HG03025 (cell line): ENCODE data around the gene PTPRG.
"Not testable (repeated sequence)": the region's sequence is repeated elsewhere in the genome, so short reads cannot be mapped to it uniquely, and the experiment has no call there.

Source experiments
- ATAC-seq: cut with Tn5 transposase; IDR thresholded peaks from one replicate; pipeline ENCODE4 v1.9.1; 2021; ENCODE audit warnings: mild to moderate bottlenecking, moderate library complexity; ENCODE audit not compliant: unreplicated experiment, low FRiP score

The PTPRG gene

DNA sequence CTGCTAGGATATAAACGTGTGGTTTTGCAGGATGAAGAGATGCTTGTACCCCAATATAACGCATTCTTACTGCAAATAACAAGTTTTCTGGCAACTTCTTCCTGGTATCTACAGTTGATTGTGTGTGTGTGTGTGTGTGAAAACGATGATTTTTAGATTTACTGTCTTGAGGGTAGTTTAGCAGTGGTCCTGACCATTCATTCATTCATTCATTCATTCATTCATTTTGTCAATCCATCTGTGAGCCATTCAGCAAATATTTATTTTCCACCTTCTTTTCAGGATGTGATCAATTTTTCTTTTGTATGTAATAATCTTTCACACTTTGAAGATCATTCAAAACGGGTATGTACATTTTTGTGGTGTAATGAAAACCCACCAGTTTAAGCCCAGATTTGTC lies 250.7 kb downstream of the PTPRG start:
- ATAC-seq = no peak

DNA sequence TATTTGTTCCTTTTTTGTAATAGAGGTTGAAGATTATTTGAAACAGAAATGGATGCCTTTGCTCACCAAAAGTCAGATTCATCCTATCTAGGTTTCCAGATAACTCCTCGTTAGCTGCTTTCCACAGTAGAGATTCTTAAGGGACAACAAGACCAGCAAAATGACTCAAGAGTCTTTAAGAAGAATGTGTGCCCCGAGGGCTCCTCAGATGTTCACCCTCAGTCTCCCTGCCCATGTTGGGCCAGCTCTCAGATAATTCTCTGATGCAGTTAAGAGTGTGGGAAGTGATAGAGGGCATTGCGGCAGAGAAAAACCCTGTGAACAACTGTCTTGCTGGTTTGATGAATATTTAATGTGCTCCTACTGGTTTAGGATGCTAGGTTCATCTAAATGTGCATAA lies 251.1 kb downstream of the PTPRG start:
- ATAC-seq = no peak

DNA sequence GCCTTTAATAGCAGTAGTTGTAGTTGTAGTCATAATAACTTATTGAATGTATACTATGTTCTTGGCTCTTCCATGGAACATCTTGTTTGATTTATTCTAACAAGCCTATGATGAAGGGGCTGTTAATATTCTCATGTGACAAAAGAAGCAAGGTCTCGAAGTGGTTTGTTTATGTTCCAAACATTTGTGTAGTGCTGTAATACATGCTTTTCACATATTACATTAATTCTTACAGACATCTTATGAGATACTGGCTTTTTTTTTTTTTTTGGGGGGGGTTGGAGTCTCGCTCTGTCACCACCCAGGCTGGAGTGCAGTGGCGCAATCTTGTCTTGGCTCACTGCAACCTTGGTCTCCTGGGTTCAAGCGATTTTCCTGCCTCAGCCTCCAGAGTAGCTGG lies 252.3 kb downstream of the PTPRG start:
- ATAC-seq = no peak

DNA sequence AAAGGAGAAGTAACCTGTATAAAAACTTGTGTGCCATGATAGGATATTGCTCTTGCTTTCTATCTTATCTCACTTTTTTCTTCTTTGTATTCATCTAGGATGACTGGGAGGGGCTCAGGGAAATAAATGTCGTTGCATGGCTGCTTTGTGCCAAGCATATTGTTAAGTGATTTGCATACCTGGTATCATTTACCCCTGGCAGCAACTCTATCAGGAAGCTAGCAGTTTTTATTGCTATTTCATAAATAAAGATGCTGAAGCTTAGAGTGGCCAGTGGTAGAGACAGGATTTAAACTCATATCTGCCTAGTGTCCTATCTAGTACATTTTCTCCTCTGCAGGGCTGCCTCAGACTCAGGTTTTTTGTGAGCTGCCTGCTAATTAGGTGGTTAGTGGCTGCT lies 253.3 kb downstream of the PTPRG start:
- no peak for ATAC-seq

DNA sequence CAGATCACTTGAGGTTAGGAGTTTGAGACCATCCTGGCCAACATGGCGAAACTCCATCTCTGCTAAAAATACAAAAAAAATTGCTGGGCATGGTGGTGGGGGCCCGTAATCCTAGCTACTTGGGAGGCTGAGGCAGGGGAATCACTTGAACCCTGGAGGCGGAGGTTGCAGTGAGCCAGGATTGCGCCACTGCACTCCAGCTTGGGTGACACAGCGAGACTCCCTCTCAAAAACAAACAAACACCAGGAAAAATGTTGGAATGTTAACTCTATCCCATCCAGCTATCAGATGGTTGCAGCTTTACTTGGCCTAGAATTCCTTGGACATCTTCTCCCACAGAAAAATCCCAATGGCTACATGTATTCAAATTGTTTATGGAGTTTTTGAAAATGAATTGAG lies 254.9 kb downstream of the PTPRG start:
- not testable (repeated sequence) for ATAC-seq

DNA sequence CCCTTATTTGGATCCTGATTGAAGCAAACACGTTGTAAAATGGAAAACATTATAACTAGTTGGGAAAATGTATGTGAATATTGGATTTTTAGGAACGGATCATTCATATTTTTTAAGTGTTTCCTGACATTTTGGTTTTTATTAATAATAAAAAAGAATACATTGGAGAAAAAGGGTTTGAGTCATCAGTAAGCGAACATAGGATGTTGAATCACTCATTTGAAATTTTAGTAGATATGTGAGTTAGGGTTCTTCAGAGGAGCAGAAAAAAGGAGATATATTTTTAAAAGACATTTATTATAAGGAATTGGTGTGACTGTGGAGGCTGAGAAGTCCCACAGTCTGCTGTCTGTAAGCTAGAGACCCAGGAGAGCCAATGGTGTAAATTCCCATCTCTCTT lies 258.5 kb downstream of the PTPRG start:
- no peak for ATAC-seq

DNA sequence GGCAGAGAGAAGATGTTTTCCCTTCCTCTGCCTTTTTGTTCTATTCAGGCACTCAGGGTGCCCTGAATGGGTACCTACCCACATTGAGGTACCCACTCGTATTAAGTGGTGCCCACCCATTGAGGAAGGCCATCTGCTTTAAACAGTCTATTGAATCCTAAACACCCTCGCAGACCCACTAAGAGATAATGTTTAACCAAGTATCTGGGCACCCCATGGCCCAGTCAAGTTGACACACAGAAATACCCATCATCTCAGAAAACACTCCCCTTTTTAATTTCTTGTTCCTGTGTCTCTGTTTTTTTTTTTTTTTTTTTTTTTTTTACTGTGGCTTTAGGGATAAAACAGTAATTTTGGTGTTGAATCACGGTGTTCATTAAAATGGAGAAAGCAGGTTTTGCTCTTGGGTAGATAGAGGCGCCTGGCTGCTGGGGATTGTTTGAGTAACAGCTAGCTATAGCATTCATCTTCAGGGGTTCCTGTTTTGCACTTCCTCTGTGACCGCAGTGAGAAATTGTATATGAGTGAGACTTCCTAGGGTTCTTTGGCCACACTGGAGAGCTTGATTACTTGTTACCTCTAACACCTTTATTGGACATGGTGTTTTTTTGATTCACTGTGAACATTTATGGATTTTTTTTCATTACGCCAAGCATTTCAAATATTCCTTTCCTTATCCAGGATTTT lies 259.1 kb downstream of the PTPRG start:
- no peak for ATAC-seq

DNA sequence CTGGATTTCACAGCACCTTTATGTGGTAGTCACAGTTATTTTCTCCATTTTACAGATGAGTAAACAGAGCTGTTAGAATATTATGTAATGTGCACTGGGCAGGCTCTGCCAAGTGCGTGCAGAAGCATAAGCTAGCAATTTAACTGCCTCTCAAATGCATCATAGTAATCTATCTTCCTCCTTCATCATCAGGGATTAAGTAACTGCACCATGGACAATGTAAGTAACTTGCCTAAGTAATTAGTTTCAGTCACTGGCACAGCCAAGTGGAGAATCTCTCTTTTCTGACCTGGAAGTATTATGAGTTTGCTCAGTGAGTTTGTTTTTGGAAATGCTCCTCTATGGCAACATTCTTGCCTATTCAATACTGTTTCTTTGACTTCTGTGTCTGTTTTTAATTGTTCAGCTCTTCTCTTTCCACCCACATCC lies 260.5 kb downstream of the PTPRG start:
- ATAC-seq = no peak

DNA sequence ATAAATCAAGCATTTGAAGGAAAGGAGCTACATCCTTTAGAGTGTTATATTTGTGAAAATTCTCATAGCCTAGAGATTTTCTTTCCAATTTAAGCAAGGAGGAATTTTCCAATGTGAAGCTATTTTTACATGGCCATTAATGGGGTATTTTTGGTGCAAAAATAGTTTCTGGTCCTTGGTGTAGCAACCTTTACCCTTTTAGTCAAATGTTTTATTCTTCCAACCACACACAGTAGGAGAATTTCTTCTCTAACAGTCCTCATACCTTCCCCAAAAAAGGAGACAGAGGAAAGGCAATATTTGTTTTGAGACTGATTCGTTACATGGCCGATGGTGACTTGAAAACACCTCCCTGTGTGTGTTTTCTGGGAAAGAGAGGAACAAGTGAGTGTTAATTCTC lies 261.2 kb downstream of the PTPRG start:
- ATAC-seq = no peak

DNA sequence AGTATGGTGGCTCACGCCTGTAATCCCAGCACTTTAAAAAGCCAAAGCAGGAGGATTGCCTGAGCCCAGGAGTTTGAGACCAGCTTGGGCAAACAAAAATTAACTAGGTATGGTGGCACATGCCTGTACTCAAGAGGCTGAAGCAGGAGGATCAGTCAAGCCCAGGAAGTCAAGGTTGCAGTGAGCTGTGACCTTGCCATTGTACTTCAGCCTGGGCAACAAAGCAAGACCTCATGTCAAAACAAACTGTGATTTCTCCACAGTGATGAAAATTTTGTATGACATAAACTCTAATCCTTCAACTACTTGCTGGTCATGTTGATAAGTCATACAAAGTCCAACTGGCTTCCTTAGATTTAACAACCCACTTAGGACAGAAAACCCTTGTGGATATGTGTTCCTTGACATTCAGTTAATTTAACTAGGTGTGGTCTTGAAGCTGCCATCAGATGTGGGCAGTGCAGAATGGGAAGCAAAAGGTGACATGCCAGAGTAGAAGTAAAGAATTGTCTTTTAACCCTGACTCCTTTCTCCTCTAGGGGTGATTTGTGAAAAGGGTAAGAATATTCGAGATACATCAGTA lies 263.3 kb downstream of the PTPRG start:
- ATAC-seq = no peak

DNA sequence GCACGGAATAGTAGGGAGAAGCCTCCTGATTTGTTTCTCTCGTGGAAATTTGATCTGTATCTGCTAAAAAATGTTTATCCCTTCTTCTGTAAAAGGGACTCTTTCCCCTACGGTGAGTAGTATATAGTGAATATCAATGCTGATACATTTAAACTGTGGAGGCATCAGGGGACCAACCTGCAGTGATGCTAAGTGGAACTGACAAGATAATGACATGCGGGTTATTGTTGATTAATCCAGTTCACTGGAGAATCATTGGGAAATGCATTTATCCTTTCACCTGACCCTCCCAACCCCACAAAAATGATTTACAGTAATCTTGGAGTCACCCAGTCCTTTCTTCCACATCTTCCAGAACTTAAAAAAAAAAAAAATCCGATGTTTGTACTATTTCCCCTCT lies 264.8 kb downstream of the PTPRG start:
- ATAC-seq = no peak

DNA sequence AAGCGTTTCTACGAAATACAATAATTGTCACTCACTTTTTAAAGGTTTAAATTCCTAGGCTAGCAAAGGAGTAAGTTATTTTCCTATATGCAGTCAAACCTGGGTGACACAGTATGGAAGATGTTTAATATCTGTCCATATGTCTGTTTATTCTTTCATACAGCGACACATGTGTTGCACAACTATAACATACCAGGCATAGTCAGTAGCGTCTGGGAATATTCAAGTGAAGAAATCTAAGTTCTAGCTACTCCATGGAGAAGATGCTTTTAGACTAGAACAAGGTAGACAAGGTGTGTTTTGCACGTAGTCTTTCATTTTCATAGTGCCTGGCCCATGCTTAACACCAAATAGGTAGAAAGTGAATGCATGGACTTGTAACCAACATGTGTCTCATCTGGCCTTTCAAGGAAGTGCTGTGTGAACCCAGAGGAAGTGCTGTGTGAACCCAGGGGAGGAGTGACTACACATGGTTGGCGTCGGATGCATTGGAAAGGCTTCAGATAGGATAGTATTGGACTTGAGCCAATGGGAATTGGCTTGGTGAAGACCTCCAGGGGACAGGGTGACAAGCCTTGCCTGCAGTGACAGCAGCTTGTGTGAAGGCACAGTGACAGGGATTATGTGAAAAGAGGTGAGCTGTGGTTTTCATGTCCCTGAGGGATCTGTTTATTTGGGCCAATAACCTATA lies 267.0 kb downstream of the PTPRG start:
- no peak for ATAC-seq

DNA sequence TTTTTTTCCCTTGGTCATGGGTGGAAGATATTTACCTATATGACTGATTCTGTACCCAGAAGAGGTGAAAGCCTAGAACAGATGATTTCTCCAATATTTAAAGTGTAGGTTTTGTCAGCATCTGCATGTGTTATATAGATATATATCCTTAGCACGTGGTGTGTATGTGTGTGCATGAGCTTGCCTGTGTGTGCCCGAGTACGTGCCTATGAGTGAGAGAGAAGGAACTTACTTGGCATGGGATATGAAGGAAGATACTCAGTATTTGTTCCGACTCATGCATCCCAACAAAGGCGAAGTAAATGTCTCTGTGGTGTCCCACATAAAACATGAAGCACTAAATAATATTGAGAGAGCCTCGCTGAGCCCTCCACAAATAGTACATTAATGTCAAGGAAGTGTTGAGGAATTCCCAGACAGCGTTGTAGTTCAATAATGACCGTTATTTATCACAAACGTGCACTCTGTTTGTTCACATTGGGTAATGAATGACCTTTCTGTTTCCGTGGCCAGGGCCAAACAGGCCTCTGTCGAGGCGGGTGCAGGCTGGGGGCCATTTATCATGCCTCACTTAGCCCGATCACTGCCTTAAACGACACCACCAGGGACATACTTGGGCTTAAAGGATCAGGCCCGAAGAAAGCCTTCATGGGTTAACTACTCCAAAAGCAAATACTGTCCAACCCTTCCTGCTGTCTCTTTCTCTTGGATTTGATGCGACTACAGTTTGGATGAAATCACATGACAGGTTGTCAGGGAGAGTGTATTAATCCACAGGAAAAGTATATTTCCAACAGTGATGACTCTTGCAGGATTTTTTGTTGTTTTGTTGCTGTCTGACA lies 267.7 kb downstream of the PTPRG start:
- no peak for ATAC-seq

DNA sequence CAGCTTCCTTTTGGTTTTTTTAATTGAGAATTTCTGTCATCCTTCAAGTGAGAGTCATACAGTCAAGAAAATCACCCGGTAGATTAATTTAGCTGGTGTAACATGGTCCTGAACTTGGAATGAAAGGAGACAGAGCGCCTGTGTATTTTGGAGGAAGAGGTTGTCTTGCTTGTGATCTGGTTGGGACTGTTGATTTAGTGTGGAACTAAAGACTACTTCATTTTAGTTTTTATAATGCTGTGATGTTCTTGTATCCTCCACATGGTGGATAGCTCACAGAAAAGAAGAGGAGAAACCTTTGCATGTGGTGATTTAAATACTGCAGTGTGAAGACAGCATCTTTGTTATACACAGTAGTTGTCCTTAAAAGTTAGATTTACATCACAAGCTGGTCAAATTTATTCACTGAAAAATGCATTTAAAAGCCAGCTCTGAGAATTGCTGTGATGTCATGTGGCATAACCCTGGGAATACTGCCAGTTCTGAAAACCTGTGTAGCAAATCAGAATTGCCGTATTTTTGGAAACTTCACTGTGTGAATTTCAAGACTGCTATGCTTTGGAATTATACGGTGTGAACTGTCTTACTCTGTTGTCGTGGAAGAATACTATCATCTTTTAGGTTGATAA lies 268.5 kb downstream of the PTPRG start:
- no peak for ATAC-seq

DNA sequence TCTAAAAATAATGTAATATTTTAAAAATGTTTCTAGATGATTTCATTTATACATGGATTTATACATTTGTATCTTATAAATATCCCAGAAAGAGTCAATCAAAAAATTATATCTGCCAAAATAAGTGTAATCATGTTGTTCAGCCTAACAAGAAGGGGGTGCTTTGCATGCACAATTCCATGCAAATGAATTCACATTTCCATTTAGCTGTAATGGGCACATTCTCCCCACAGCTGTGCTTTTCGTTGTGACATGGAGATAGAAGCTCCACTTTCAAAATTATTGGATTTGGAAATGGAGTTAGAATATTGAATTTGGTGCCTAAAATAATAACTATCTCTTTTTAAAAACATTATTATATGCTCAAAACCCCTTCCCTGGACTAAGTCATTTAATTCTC lies 270.6 kb downstream of the PTPRG start:
- ATAC-seq = no peak

DNA sequence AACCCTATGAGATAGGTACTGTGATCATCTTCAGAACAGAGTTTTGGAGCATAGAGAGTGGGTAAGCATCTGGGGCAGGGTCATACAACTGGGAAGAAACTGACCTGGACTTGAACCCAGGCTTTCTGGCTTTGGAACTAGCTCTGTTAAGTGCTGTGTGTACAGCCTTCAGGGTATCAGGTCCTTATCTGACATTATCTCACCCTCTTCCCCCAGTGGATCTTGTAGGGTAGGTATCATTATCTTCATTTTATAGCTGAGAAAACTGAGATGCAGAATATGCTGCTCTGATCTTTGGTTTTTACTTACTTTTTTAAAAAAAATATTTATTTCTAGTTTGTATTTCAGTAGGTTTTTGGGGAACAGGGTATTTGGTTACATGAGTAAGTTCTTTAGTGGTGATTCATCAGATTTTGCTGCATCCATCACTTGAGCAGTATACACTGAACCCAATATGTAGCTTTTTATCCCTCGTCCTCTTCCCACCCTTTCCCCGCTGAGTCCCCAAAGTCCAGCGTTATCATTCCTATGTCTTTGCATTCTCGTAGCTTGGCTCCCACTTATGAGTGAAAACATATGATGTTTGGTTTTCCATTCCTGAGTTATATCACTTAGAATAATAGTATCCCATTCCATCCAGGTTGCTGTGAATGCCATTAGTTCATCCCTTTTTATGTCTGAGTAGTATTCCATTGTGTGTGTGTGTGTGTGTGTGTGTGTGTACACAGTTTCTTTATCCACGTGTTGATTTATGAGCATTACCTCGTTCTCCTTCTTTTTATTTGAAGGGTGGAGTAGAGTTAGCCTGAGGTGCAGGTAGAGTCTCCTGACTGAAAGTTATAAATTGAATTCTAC lies 271.2 kb downstream of the PTPRG start:
- ATAC-seq = no peak

DNA sequence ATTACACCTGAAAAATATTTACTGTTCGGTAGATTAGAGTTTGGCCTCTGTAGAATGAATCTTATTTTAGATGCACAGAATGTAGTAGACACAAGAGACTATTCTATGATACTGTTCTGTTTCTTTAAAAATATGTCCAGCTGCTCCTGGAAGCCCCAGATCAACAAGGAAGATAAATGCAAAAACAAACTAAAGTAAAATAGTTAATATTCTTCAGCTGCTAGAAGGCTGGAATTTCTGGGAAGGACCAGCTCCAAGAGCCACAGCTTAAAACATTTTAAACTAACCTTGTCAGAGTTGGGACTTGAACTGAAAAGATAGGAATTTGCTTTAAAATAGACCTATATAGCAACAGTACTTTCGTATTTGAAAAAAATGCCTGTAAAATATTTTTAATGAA lies 277.9 kb downstream of the PTPRG start:
- no peak for ATAC-seq

DNA sequence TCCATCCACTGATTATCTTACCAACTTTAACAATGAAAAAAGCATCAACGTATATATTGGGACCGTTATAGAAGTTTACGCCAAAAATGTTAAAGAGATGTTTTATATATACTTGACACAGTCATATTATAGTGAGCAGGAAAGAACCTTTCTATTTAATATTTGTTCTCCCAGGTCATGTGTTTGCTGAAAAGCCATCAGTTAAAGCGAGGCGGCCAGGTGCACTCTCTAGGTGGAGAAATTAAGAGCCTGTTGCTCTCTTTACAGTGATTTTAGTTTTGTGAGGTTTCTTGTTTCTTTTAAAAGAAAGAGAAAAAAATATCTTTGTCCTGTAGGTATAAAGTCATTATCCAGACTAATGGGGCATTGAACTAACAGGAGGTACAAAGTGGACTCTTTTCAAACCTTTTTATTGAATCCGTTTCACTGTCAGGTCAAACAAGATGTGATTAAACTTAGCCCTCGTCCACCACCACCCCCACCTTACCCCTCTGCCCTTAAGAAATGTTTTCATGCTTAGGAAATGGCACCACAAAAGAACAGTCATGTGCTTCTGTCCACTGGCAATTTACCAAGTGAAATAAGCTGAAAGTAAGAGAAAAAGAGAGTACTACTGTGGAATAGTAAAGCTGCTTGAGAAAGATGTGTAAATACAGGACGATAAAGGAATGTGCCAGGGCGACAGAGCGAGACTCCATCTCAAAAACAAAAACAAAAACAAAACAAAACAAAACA lies 279.9 kb downstream of the PTPRG start:
- no peak for ATAC-seq

DNA sequence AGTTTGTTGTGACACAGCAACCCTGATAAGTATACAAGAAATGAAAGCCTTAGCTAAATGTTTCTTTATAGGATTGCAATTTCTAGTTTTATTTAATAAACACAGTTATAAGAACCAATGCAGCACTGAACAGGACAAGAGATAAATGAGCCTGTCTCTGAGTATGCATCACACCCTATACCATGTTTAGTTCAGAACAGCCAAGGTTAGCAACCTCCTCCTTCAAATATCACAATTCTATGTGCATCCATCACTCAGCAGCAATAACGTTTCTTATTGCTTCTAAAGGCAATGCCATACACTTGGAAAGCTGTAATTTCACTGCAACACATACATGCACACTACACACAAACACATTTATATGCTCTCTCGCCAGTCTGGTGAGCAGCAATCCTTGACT lies 280.6 kb downstream of the PTPRG start:
- no peak for ATAC-seq
